Left kidney (tissue), 8 donors: Measurements from ENCODE around the gene WNT10A. TPM values are rescaled to one million over a fixed set of nuclear protein-coding genes. Genes with fewer than 3 reads are reported as not detected.
A peak's percentile ranks its signal among the peaks of the same experiment; 100 is the strongest.
"Not testable (repeated sequence)": the region's sequence is repeated elsewhere in the genome, so short reads cannot be mapped to it uniquely, and the experiment has no call there.

Experiments
- DNase-seq: peaks from one replicate; pipeline ENCODE4 v3.0.0-alpha.2; 2013
- long read RNA-seq, 8 donors: transcript quantifications; one replicate each; lab custom pipeline, GENCODE V29; 2026
- polyA plus RNA-seq: library from polyadenylated mRNA; unstranded; fragments of 120-200 nt; gene quantifications from one replicate; pipeline ENCODE4 v1.2.1, GENCODE V29; 2013; ENCODE audit not compliant: insufficient read length

WNT10A gene
- polyA plus RNA-seq = 0.45 TPM
- long read RNA-seq, donor 1, partial matches to known transcripts = 0 of 1 reads
- long read RNA-seq, donor 1, other reads (novel, unspliced or antisense) = 0 of 1 reads
- long read RNA-seq, donor 2 = 0 reads
- long read RNA-seq, donor 3 = 0 reads
- long read RNA-seq, donor 4 = 0 reads
- long read RNA-seq, donor 5 = 0 reads
- long read RNA-seq, donor 6 = 0 reads
- long read RNA-seq, donor 7, partial matches to known transcripts = 0 of 1 reads
- long read RNA-seq, donor 7, other reads (novel, unspliced or antisense) = 0 of 1 reads
- long read RNA-seq, donor 8 = 0 reads

- no peak for DNase-seq
These were observed at the start of gene WNT10A for GRCh38 chr2:218880102-218880858. TSS of gene WNT10A (plus strand) at chr2:218880852. CDS start at chr2:218880996, 144 bp downstream.

DNA sequence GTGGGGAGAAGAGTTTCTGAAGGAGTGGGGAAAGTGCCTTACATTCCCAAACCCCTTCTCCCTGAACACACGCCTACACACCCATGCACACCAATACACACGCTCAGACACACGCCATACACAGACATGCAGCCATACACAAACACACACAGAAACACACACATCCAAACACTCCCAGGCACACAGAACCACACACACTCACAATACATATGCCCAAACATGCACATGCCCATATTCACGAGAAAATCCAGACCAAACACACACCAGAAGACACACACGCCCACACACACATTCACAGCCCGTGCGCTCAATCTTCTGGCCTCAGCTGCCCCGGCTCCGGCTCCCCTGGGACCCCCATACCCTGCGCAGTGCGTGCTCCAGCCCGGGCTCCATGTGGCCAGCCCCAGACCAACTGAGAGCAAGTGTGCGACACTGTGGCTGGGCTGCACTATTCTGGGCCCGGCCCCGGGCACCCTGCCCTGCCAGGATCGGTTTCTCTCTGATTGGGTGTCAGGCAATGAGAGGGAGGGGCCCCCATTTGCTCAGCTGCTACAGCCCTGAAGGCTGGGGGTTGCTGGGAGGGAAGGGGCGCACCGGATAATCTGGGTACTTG, 49.2 kb upstream of the WNT10A start, which contains the start of gene PRKAG3:
PRKAG3 (minus strand) TSS at position 426 of the 613 bp plus-strand sequence.
- no peak for DNase-seq

GRCh38 chr2:218832081-218832480, 48.6 kb upstream of the WNT10A start:
- no peak for DNase-seq

DNA sequence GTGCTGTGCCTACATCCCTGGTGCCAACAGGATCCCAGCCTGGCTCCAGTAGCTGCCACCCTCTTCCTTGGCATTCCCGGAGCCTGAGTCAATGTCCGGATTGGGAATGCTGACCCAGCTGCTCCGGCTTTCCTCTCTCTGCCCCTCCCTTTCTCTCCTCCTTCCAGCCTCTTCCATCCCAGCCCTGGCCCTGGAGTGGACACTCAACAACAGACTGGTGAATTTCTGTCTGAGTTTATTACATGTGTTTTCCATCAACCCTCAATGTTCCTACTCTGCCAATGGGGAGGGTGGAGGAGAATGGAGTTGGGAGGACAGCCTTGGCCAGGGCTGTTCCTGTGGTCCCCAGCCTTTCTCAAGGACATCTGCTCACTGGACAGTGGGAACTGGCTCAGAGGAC, 48.1 kb upstream of the WNT10A start:
- no peak for DNase-seq

- DNase-seq = no peak
These were observed 47.5 kb upstream of the WNT10A start for GRCh38 chr2:218833023-218833609.

GRCh38 chr2:218834685-218835084, 46.0 kb upstream of the WNT10A start:
- DNase-seq = no peak

DNA sequence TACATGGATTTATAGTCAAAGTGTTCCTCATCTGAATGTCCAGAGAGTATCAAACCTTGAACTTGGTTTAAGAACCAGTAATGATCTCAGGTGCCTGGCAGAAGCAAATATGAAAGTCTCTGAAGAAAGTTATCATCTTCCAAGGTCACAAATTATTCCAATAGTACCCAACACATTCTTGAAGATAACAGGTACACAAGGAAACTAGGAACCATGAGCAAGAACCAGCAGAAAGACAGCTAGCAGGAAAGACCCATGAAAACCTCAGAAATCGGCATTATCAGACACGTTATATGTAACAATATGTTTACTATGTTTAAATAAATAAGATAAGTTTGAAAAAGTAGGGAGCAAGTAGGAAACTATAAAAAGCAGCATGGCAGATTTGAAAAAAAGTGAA, 43.2 kb upstream of the WNT10A start:
- no peak for DNase-seq

DNA sequence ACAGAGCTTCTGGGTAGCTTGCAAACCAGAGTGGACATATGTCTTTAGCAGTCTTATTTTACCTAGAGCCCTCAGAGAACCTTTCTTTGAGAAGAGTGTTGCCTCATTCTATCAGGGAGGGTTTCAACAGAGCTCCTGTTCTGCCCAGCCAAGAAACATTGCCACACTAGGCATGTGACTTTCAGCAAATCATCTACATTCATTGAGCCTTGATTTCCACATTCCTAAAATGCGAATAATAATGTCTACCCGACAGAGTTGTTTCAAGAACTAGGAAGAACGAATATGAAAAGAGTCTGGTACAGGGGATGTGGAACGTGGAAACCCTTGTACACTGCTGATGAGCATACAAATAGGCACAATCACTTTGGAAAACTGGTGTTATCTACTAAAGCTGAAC, 41.2 kb upstream of the WNT10A start:
- no peak for DNase-seq

DNA sequence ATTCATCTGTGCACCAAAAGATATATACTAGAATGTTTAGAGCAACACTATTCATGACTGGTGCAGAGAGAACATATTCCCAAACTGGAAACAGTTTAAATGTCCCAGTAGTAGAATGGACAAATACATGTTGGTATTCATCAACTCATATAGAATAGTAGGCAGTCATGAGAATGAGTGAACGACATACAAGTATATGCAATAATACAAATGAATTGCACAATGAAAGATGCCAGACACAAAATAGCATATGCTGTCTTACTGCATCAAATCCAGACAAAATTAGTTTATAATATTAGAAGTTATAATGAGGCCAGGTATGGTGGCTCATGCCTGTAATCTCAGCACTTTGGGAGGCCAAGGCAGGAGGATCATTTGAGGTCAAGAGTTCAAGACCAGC, 40.8 kb upstream of the WNT10A start:
- DNase-seq = no peak

DNA sequence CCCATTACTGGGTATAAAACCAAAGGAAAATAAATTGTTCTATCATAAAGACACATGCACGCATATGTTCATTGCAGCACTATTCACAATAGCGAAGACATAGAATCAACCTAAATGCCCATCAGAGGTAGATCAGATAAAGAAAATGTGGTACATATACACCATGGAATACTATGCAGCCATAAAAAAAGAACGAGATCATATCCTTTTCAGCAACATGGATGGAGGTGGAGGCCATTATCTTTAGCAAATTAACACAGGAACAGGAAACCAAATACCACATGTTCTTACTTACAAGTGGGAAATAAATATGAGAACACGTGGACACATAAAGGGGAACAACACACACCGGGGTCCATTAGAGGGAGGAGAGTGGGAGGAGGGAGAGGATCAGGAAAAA, 36.3 kb upstream of the WNT10A start:
- not testable (repeated sequence) for DNase-seq

GRCh38 chr2:218846963-218847362, 33.7 kb upstream of the WNT10A start:
- not testable (repeated sequence) for DNase-seq

- DNase-seq = no peak
These were observed 30.9 kb upstream of the WNT10A start for GRCh38 chr2:218849721-218850120.

DNA sequence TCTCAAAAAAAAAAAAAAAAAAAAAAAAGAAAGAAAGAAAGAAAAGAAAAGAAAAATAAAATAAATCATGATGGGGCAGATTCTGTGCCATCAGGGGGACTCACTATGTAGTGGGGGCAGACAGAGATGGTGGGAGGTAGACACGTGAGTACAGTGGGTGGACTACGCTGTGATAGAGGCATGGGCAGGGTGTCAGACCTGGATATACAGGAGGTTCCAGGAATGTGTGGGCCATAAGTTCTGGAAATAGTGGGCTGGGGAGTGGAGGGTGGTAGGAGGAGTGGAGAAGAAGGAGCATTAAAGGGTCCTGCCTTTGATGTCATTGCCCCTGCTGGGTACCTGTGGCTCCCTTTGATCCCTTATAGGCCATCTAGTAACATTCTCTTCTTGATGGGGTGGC, 29.9 kb upstream of the WNT10A start:
- DNase-seq = no peak

- DNase-seq = no peak
These were observed 29.4 kb upstream of the WNT10A start for GRCh38 chr2:218851286-218851685.

DNA sequence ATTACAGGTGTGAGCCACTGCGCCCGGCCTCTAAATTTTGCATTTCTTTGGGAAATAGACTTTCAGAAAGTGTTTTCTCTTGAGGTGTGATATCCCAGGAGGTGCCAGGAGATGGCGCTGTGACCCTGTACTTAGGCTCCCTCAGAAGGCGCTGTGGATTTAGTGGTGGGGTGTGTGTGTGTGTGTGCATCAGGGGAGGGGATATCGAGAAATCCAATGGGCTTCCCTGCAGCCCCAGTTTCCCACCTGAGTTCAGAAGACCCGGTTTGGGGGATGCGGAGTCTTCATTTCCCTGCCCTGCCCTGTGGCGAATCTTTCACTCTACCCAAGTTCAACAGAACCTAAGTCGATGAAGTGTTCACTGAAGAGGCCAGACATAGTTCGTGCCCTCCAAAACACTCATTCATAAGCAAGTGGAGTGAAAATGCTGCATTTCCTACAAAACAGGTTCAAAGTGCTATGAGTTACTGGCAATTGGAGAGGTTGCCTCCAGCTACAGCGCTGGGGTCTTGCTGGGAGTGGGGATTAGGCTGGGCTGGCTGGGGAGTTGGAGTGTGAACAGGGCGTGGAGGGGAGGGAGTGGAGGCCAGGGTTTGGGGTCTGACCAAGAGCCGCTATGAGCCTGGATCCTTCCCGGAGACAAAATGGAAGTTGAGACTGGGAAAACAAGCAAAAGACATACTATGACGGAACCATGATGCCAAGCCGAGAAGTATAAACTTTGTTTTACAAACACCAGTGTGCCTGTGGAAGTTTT, 27.6 kb upstream of the WNT10A start:
- DNase-seq = peak; percentile 55

DNA sequence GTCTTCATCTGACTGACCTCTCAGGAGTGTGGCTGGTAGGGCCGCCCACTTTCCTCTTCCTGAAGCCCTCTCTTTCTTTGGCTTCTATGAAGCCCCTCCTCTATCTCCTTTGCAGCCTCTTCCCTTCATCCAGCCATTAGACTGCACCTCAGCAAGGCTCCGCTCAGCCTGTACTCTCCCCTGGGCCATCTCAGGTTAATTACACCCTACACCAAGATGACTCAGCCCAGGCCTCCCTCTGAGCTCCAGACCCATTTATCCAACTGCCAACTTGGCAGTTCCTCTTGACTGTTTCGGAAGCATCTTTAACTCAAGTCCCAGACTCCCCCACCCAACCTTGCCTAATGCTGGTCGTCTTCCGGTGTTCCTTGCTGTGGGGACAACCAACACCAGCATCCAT, 26.9 kb upstream of the WNT10A start:
- no peak for DNase-seq

DNA sequence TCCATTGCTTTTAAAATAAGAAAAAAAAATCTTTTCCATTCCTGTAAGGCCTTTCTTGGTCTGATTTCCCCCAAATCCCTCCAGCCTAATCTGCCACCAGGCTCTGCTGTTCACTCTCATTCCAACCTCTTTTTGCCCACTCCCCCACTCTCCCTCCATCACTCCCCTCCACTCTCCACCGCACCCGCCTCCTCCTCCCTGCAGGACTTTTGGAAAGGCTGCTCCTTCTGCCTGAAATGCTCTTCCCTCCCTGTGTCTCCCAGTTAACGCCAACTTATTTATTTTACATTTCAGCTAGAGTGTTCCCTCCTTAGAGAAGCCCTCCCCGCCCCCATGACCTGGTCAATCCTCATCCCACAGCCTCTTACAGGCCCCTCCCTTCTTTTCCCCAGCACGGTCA, 25.8 kb upstream of the WNT10A start:
- no peak for DNase-seq

DNA sequence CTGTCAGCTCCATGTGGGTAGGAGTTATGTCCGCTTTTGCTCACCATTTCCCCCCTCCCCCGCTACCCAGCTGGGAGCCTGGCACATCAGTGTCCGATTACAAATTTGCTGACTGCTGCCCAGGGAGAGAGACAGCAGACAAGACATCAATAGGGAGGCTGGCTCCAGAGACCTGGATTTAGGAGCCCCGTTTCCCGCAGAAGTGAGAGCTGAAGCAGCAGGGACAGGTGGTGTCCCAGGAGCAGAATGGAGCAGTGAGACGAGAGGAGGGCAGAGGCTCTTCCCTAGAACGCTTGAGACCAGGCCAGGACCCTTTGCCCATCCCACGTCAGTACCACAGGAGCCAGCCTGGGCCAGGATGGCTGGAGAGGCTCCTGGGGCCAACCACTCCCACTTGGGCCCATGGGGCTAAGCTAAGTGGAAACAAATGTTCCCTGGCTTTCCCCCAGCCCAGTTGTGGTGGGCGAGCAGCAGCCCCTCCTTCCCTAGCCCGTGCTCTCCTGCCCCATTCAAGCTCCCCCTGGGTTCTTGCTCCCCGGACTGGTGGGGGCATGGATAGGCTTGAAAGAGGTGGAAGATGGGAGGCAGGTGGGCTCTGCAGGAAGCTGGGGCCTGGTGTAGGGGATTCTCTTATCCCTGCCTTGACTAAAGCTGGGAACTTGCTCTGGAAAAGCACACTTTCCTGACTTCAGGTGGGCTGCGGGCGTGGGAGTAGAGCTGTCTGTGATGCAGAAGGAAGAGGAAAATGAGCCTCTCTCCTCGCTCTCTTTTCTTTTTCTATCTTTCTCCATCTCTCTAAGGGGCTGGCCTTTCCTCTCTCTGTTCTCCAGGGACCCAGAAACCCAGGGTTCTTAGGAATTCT, 25.1 kb upstream of the WNT10A start:
- no peak for DNase-seq

DNA sequence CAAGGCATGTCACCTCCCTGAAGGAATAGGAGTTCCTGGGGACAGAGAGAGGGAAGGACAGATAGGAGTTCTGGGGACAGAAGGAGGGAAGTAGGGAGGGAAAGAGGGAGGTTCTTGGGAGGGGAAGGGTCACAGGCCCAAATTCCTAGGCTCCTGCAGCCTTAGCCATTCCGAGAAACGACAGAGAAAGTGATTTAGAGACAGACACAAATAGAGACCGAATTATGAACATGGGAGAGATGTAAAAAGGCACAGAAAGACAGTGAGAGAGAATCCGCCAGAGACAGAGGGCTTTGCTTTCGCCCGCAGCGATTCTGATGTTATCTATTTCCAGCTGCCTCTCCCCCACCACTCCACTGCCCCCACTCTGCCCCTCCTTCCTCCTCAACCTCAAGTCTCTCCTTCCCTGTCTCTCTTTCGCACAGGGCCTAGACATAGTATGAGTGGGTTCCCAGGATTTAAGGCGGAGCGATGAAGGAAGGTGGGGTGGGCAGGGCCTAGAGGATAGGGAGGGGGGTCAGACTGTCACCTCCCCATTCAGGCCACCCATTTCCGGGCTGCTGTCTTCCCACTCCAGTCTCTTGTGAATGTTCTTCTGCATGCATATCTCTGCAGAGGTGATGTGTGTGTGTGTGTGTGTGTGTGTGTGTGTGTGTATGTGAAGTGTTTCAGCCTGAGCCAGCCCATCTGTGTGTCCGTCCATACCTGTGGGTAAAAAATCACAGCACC, 24.3 kb upstream of the WNT10A start:
- no peak for DNase-seq

- no peak for DNase-seq
These were observed 23.8 kb upstream of the WNT10A start for GRCh38 chr2:218856896-218857243.
